ENCODE data around the gene LAMA2.

- TF ChIP-seq POLR2A (IDR thresholded peaks at IDR 0.05) (no peak), POLR2AphosphoS5 (IDR thresholded peaks at IDR 0.05) (no peak), EP300 (IDR thresholded peaks at IDR 0.05) (no peak), CTCF (IDR thresholded peaks at IDR 0.05) (no peak)
Observed at GRCh38 chr6:129472239-129472638, 589.3 kb downstream of the LAMA2 start.

Measured in stomach (tissue), 4 donors.